ENCODE results near the gene SLPI.

The SLPI gene

GRCh38 chr20:45263556-45264266, 9.3 kb upstream of the SLPI start:
- Histone ChIP-seq H3K4me1 (ENCODE audit: insufficient read depth, low read length) (no peaks in the 10 kb centered on the region), H3K27ac (ENCODE audit: low read length) (no peak overlapping the region), H3K36me3 (ENCODE audit: insufficient read depth, low read length) (no peaks in the 10 kb centered on the region), H3K4me2 (ENCODE audit: insufficient read depth, low read length) (no peak overlapping the region), H3K79me2 (ENCODE audit: insufficient read depth, low read length) (no peaks in the 10 kb centered on the region), H2AFZ (ENCODE audit: low read depth, low read length) (no peak overlapping the region), H3K27me3 (ENCODE audit: insufficient read depth, low read length, poor library complexity) (peaks cover 65% of the 10 kb centered on the region), H3K9me3 (ENCODE audit: insufficient read depth, low read length, severe bottlenecking) (no peaks in the 10 kb centered on the region), H3K9ac (ENCODE audit: low read depth, low read length) (no peak overlapping the region), H3K4me3 (ENCODE audit: low read depth in 1 of 2, low read length in 2 of 2) (no peak overlapping the region), H4K20me1 (ENCODE audit: insufficient read depth, low read length) (no peaks in the 10 kb centered on the region)
- DNase-seq (no peak), ATAC-seq (ENCODE audit: insufficient read depth, low read depth) (no peak)
- TF ChIP-seq CTCF (IDR thresholded peaks at IDR 0.05; ENCODE audit: borderline replicate concordance, extremely low read depth, low read length, poor library complexity, severe bottlenecking) (no peak), EZH2 (IDR thresholded peaks at IDR 0.05; ENCODE audit: borderline replicate concordance, low read depth, low read length, severe bottlenecking) (no peak)

DNA sequence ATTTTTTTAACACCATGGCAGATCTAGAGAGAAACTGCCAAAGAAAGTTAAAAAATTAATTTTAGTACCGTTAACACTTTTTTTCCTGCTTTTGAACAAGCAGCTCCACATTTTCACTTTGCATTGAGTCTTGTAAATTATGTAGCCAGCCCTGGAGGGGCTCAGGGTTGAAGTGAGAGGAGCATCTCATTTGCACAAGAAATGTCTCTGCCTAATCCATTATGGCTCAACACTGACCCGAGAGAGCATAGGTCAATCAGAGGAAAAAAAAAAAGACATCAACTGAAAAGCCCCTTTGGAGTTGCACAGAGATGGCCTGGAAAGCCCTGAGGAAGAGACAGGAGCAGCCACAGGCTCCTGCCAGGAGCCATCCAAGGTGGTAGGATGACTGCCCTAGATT, 4.3 kb upstream of the SLPI start:
- DNase-seq (no peak), ATAC-seq (ENCODE audit: insufficient read depth, low read depth) (no peak)
- peaks cover 54% of the 10 kb centered on the region for H3K27me3 ChIP-seq (ENCODE audit: insufficient read depth, low read length, poor library complexity)
- no peaks in the 10 kb centered on the region for H3K4me1 ChIP-seq (ENCODE audit: insufficient read depth, low read length)
- TF ChIP-seq CTCF (IDR thresholded peaks at IDR 0.05; ENCODE audit: borderline replicate concordance, extremely low read depth, low read length, poor library complexity, severe bottlenecking) (no peak), EZH2 (IDR thresholded peaks at IDR 0.05; ENCODE audit: borderline replicate concordance, low read depth, low read length, severe bottlenecking) (no peak)
- H3K79me2 ChIP-seq (ENCODE audit: insufficient read depth, low read length): no peaks in the 10 kb centered on the region
- no peaks in the 10 kb centered on the region for H3K36me3 ChIP-seq (ENCODE audit: insufficient read depth, low read length)
- H2AFZ ChIP-seq (ENCODE audit: low read depth, low read length): no peak overlapping the region
- H3K9me3 ChIP-seq (ENCODE audit: insufficient read depth, low read length, severe bottlenecking): no peaks in the 10 kb centered on the region
- no peaks in the 10 kb centered on the region for H4K20me1 ChIP-seq (ENCODE audit: insufficient read depth, low read length)
- H3K9ac ChIP-seq (ENCODE audit: low read depth, low read length): no peak overlapping the region
- no peak overlapping the region for H3K27ac ChIP-seq (ENCODE audit: low read length)
- H3K4me3 ChIP-seq (ENCODE audit: low read depth in 1 of 2, low read length in 2 of 2): no peak overlapping the region
- no peak overlapping the region for H3K4me2 ChIP-seq (ENCODE audit: insufficient read depth, low read length)

DNA sequence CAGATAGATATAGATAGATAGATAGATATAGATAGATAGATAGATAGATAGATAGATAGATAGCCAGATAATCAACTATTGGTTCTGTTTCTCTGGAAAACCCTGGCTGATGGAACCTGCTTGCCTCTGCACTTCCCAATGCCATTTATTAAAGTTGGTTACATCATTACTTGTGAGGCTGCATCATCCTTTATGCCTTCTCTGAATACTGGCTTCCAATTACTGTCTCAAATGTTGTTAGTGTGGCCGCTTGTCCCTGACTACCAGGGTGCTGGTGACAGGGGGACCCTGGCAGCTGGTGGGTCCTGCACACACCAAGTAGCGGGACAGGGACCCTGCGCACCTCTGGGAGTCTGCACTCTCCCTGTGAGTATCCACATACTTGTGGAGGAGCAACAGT, 3.9 kb upstream of the SLPI start:
- DNase-seq (no peak), ATAC-seq (ENCODE audit: insufficient read depth, low read depth) (no peak)
- no peaks in the 10 kb centered on the region for H4K20me1 ChIP-seq (ENCODE audit: insufficient read depth, low read length)
- no peak for TF ChIP-seq EZH2 (IDR thresholded peaks at IDR 0.05; ENCODE audit: borderline replicate concordance, low read depth, low read length, severe bottlenecking)
- no peak for TF ChIP-seq CTCF (IDR thresholded peaks at IDR 0.05; ENCODE audit: borderline replicate concordance, extremely low read depth, low read length, poor library complexity, severe bottlenecking)
- H3K9me3 ChIP-seq (ENCODE audit: insufficient read depth, low read length, severe bottlenecking): no peaks in the 10 kb centered on the region
- H3K4me2 ChIP-seq (ENCODE audit: insufficient read depth, low read length): no peak overlapping the region
- no peaks in the 10 kb centered on the region for H3K4me1 ChIP-seq (ENCODE audit: insufficient read depth, low read length)
- no peaks in the 10 kb centered on the region for H3K36me3 ChIP-seq (ENCODE audit: insufficient read depth, low read length)
- no peak overlapping the region for H3K9ac ChIP-seq (ENCODE audit: low read depth, low read length)
- no peaks in the 10 kb centered on the region for H3K79me2 ChIP-seq (ENCODE audit: insufficient read depth, low read length)
- no peak overlapping the region for H2AFZ ChIP-seq (ENCODE audit: low read depth, low read length)
- no peak overlapping the region for H3K27ac ChIP-seq (ENCODE audit: low read length)
- H3K27me3 ChIP-seq (ENCODE audit: insufficient read depth, low read length, poor library complexity): peaks cover 50% of the 10 kb centered on the region
- no peak overlapping the region for H3K4me3 ChIP-seq (ENCODE audit: low read depth in 1 of 2, low read length in 2 of 2)
